Measurements from ENCODE around the gene GGCX. TPM values are rescaled to one million over a fixed set of nuclear protein-coding genes. Genes with fewer than 3 reads are reported as not detected.
"Not testable (repeated sequence)": the region's sequence is repeated elsewhere in the genome, so short reads cannot be mapped to it uniquely, and the experiment has no call there.

The GGCX gene
- total RNA-seq (10 to 100 TPM; 27.7 to 35.8 (median 30.8) TPM), polyA plus RNA-seq (17.9 TPM)
- long read RNA-seq, donor 1, full-length matches to known transcripts = 22 of 47 reads
- long read RNA-seq, donor 1, partial matches to known transcripts = 19 of 47 reads
- long read RNA-seq, donor 1, other reads (novel, unspliced or antisense) = 6 of 47 reads
- long read RNA-seq, donor 2, full-length matches to known transcripts = 10 of 12 reads
- long read RNA-seq, donor 2, partial matches to known transcripts = 1 of 12 reads
- long read RNA-seq, donor 2, other reads (novel, unspliced or antisense) = 1 of 12 reads
- long read RNA-seq, donor 3, full-length matches to known transcripts = 53 of 92 reads
- long read RNA-seq, donor 3, partial matches to known transcripts = 27 of 92 reads
- long read RNA-seq, donor 3, other reads (novel, unspliced or antisense) = 12 of 92 reads
- long read RNA-seq, donor 4, full-length matches to known transcripts = 14 of 20 reads
- long read RNA-seq, donor 4, partial matches to known transcripts = 3 of 20 reads
- long read RNA-seq, donor 4, other reads (novel, unspliced or antisense) = 3 of 20 reads

DNA sequence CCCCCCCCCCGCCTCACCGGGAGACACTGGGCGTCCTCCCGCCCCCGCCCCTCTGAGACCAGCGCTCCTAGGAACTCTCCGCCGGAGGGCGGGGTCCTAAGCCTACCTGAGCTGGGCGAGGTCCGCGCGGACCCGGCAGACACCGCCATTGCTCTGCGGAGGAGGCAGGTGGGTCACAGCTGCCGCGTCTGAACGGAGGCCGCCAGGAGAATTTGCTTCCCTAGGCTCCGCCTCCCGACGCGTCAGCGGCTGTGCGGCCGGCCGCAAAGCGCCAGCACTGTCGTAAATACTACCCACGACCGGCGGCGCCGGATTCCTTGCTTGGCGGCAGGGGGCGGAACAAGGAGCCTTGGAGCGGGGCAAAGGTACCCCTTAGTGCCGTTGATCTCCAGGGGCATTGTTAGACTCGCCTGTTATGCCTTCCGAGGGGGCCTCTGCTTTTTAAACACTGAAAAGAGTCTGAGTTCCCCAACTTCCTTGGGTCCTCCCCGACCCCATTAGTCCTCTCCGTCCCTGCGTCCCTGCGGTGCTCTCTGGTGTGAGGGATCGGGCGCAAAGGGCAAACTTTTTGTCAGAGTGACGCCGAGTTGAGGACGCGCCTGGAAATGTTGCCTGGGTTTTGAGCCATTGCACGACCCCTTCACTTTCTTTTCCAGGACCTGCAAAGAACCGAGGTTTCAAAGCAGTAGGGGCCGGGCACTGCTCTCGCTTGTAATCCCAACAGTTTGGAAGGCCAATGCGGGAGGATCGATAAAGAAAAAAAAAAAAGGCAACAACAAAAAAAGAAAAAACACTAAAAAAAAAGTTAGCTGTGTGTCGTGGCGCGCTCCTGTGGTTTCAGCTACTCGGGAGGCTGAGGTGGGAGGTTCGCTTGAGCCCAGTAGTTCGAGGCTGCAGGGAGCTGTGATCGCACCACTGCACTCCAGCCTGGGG lies at the start of gene GGCX:
Gene GGCX (minus strand): TSS at position 214 of the 933 bp plus-strand sequence. CDS start 65 bp downstream, at position 149.
- H3K27me3 ChIP-seq (ENCODE audit: control insufficient read depth, insufficient read depth) = no peaks in the 10 kb centered on the region
- intact Hi-C loops (cut with DNase I) = loop anchor here in 2 of 4 donors (5.0 kb wide), 1 partner anchor 41 kb away; the partner anchor contains the start of gene TMEM150A (in 2 of the 2)
- peak; percentile 96 to 99 (median 98) for DNase-seq
- no peaks in the 10 kb centered on the region for H3K4me1 ChIP-seq (ENCODE audit: control insufficient read depth, insufficient read depth, low read length)
- ATAC-seq = peak; percentile 92 to 95
- H3K9me3 ChIP-seq (ENCODE audit: control insufficient read depth, low read length) = no peaks in the 10 kb centered on the region
- H3K27ac ChIP-seq (ENCODE audit: low read length) = peak within 1 kb of the TSS; percentile 88
- WGBS = 4% methylated on average over 64 of the region's 64 CpGs
- H3K4me3 ChIP-seq (ENCODE audit: low read length) = peak within 1 kb of the TSS; percentile 88

DNA sequence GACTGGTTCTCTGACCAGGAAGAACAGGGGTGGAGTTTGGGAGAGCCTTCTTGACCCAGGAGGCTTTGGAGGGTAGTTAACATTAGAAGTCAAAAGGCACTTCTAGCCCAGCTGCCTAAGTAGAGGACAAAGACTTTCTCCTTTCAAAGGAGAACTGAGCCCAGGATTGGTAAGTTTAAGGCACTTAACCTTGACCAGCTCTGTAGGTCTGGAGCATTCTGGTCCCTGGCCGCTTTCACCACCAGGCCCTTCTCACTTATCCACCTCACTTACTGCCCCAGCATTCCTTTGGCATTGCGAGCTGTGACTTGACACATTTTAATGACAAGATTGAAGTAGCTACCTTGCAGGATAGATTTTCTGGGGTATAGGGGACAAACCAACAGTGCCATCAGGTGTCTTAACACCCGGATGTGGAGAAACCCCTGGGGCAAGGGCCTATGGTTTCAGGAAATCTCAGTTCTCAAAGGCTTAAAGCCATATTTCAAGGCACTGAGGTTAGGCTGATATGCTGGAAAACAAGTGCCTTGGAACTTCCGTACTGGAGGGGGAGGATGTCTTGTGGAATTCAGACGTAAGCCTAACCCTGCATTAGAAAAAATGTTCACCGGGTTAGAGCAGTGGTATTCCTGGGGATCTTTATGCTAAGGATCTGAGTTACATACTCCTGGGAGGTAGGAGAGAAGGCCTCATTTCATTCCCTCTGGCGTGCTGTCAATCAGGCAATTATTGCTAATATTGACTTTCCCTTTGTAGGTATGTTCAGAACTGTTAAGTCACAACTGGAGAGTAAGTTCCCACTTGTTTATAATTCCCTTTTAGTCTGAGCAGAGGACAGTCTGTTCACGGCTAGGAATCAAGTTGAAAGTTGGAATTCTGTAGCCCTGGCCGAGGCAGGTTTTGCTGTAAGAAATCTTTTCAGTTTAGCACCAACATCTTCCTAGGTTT lies 46.2 kb upstream of the GGCX start:
- H3K4me1 ChIP-seq (ENCODE audit: control insufficient read depth, insufficient read depth, low read length) = peaks cover 12% of the 10 kb centered on the region
- WGBS = 63% methylated on average over 9 of the region's 9 CpGs
- no peak overlapping the region for H3K4me3 ChIP-seq (ENCODE audit: low read length)
- intact Hi-C loops (cut with DNase I) = no loop called here
- DNase-seq = peak in 1 of 3 donors; percentile 55
- peak overlapping the region; percentile 80 for H3K27ac ChIP-seq (ENCODE audit: low read length)
- no peak for ATAC-seq
- no peaks in the 10 kb centered on the region for H3K9me3 ChIP-seq (ENCODE audit: control insufficient read depth, low read length)
- H3K27me3 ChIP-seq (ENCODE audit: control insufficient read depth, insufficient read depth) = no peaks in the 10 kb centered on the region

- ATAC-seq (no peak), DNase-seq (no peak)
- 69% methylated on average over 7 of the region's 7 CpGs for WGBS
- Histone ChIP-seq H3K4me1 (ENCODE audit: control insufficient read depth, insufficient read depth, low read length) (peaks cover 14% of the 10 kb centered on the region), H3K27ac (ENCODE audit: low read length) (peak overlapping the region; percentile 65), H3K27me3 (ENCODE audit: control insufficient read depth, insufficient read depth) (no peaks in the 10 kb centered on the region), H3K9me3 (ENCODE audit: control insufficient read depth, low read length) (no peaks in the 10 kb centered on the region), H3K4me3 (ENCODE audit: low read length) (no peak overlapping the region)
- intact Hi-C loops (cut with DNase I) = no loop called here
Observed at GRCh38 chr2:85606116-85606455, 44.8 kb upstream of the GGCX start.

- 40% methylated on average over 4 of the region's 4 CpGs for whole genome bisulfite sequencing
- no peaks in the 10 kb centered on the region for H3K27me3 ChIP-seq (ENCODE audit: control insufficient read depth, insufficient read depth)
- peaks cover 14% of the 10 kb centered on the region for H3K4me1 ChIP-seq (ENCODE audit: control insufficient read depth, insufficient read depth, low read length)
- DNase-seq = no peak
- intact Hi-C loops (cut with DNase I) = no loop called here
- H3K9me3 ChIP-seq (ENCODE audit: control insufficient read depth, low read length) = no peaks in the 10 kb centered on the region
- no peak overlapping the region for H3K4me3 ChIP-seq (ENCODE audit: low read length)
- ATAC-seq = no peak
- H3K27ac ChIP-seq (ENCODE audit: low read length) = peak overlapping the region; percentile 65
Observed at GRCh38 chr2:85605406-85606115, 44.3 kb upstream of the GGCX start.

GRCh38 chr2:85604568-85605339 lies 43.5 kb upstream of the GGCX start:
- H3K27ac ChIP-seq (ENCODE audit: low read length) = peak overlapping the region; percentile 75
- ATAC-seq (no peak), DNase-seq (no peak)
- H3K27me3 ChIP-seq (ENCODE audit: control insufficient read depth, insufficient read depth) = no peaks in the 10 kb centered on the region
- H3K4me1 ChIP-seq (ENCODE audit: control insufficient read depth, insufficient read depth, low read length) = peaks cover 14% of the 10 kb centered on the region
- intact Hi-C loops (cut with DNase I) = loop anchor here in 2 of 4 donors (5.0 kb wide), 1 partner anchor 42 kb away; the partner anchor contains the start of gene GGCX (in 2 of the 2)
- H3K9me3 ChIP-seq (ENCODE audit: control insufficient read depth, low read length) = no peaks in the 10 kb centered on the region
- 50% methylated on average over 6 of the region's 6 CpGs for WGBS
- H3K4me3 ChIP-seq (ENCODE audit: low read length) = no peak overlapping the region

DNA sequence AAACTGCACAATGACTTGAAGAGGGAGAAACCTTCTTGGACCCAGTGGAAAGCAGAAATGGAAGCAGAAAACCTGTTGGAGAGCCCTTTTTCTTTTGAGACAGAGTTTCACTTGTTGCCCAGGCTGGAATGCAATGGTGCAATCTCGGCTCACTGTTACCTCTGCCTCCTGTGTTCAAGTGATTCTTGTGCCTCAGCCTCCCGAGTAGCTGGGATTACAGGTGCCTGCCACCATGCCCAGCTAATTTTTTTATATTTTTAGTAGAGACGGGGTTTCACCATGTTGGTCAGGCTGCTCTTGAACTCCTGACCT lies 42.8 kb upstream of the GGCX start:
- WGBS = 76% methylated on average over 3 of the region's 3 CpGs
- H3K4me3 ChIP-seq (ENCODE audit: low read length) = not testable (repeated sequence)

DNA sequence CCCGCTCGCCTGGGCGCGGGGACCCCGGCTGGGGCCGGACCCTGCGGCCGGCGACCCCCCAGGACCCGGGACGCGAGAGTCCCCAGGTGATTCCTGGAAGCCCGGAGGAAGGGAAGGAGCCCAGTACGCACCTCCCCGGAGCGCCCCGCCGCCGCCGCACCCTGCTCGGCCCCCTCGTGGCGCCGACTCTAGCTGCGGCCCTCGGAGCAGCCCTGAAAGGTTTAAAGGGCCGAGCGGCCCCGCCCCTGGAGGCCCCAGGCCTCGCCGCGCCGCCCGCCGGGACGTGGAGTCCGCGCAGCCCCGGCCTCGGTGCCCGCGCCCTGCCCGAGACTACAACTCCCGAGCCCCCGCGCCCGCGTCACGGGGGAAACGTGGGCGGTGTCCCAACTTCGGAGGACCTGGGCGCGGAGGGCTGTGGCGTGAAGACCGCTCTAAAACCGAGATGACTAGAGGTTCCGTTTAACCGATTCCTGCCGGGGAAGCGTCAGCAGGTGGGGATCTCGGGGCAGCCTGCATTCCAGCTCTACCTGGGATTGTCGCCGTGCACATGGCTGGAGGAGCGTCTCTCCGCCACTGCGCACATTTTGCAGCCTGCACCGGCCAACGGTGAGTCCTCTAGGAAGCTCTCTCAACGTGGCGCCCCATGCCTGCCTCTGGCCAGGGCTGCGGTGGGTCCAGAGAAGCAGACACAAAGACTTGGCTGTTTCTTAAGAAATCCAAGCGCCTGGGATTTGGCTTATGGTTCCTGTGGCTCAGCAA lies 41.4 kb upstream of the GGCX start, which contains the start of gene TMEM150A:
Gene TMEM150A (minus strand): TSS at position 223 of the 759 bp plus-strand sequence. CDS start 750 bp downstream, outside the sequence.
- peak; percentile 96 for ATAC-seq
- Histone ChIP-seq H3K27me3 (ENCODE audit: control insufficient read depth, insufficient read depth) (no peaks in the 10 kb centered on the region), H3K4me3 (ENCODE audit: low read length) (peak within 1 kb of the TSS; percentile 88), H3K9me3 (ENCODE audit: control insufficient read depth, low read length) (no peaks in the 10 kb centered on the region), H3K27ac (ENCODE audit: low read length) (peak within 1 kb of the TSS; percentile 88), H3K4me1 (ENCODE audit: control insufficient read depth, insufficient read depth, low read length) (peaks cover 14% of the 10 kb centered on the region)
- under 1% methylated on average over 73 of the region's 73 CpGs for WGBS
- peak; percentile 96 to 99 (median 98) for DNase-seq
- intact Hi-C loops (cut with DNase I) = loop anchor here in 2 of 4 donors (5.0 kb wide), 1 partner anchor 40 kb away; the partner anchor contains the start of gene GGCX (in 2 of the 2)

More for the DNA sequence above, 42.8 kb upstream of the GGCX start:
- ATAC-seq; DNase-seq; H3K27me3 ChIP-seq (ENCODE audit: control insufficient read depth, insufficient read depth); H3K9me3 ChIP-seq (ENCODE audit: control insufficient read depth, low read length): not testable (repeated sequence)
- H3K4me1 ChIP-seq (ENCODE audit: control insufficient read depth, insufficient read depth, low read length) = peaks cover 14% of the 10 kb centered on the region
- intact Hi-C loops (cut with DNase I) = loop anchor here in 2 of 4 donors (5.0 kb wide), 1 partner anchor 42 kb away; the partner anchor contains the start of gene GGCX (in 2 of the 2)
- peak overlapping the region; percentile 23 for H3K27ac ChIP-seq (ENCODE audit: low read length)

DNA sequence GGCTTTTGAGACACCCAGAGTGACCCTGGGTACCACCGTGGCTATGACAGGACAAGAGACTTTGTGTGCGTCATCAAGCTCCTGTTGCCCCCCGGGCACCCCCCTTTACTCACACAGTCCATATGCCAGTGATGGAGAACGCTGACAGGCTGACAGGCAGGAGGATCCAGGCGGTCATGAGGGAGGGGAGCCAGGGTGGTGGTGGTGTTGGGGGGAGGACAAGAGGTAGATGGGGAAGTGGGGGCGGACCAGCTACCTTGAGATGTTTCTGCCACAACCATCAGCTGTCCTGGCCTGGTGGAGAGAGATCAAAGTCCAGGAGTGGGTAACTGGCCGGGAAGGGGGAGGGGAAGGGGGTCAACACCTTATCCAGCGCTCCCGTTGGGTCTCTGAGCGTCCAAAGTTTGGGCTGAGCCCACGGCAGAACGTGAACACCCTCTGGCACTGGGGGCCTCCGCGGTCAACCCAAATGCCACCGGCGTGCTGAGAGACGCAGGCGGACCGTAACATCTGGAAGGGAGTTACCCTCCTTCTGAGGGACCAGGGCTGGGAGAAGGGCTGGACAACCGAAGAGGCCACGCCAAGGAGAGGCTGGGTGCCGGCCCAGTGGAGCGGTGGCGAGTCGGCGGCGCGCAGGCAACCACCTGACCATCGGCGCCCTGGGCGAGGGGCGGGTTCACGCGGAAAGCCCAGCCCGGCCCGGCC lies 40.6 kb upstream of the GGCX start:
- H3K27ac ChIP-seq (ENCODE audit: low read length) = peak overlapping the region; percentile 61
- H3K27me3 ChIP-seq (ENCODE audit: control insufficient read depth, insufficient read depth) = no peaks in the 10 kb centered on the region
- 5% methylated on average over 36 of the region's 36 CpGs for WGBS
- no peaks in the 10 kb centered on the region for H3K9me3 ChIP-seq (ENCODE audit: control insufficient read depth, low read length)
- DNase-seq (peak; percentile 81 to 92 (median 91)), ATAC-seq (peak; percentile 72 to 73)
- intact Hi-C loops (cut with DNase I) = loop anchor here in 2 of 4 donors (5.0 kb wide), 1 partner anchor 40 kb away; the partner anchor contains the start of gene GGCX (in 2 of the 2)
- H3K4me3 ChIP-seq (ENCODE audit: low read length) = peak overlapping the region; percentile 88
- peaks cover 14% of the 10 kb centered on the region for H3K4me1 ChIP-seq (ENCODE audit: control insufficient read depth, insufficient read depth, low read length)

All from right cardiac atrium (tissue), 5 donors.